Measurements from ENCODE around the gene GLTPD2. TPM values are rescaled to one million over a fixed set of nuclear protein-coding genes. Genes with fewer than 3 reads are reported as not detected.

Gene GLTPD2
- not detected for total RNA-seq

DNA sequence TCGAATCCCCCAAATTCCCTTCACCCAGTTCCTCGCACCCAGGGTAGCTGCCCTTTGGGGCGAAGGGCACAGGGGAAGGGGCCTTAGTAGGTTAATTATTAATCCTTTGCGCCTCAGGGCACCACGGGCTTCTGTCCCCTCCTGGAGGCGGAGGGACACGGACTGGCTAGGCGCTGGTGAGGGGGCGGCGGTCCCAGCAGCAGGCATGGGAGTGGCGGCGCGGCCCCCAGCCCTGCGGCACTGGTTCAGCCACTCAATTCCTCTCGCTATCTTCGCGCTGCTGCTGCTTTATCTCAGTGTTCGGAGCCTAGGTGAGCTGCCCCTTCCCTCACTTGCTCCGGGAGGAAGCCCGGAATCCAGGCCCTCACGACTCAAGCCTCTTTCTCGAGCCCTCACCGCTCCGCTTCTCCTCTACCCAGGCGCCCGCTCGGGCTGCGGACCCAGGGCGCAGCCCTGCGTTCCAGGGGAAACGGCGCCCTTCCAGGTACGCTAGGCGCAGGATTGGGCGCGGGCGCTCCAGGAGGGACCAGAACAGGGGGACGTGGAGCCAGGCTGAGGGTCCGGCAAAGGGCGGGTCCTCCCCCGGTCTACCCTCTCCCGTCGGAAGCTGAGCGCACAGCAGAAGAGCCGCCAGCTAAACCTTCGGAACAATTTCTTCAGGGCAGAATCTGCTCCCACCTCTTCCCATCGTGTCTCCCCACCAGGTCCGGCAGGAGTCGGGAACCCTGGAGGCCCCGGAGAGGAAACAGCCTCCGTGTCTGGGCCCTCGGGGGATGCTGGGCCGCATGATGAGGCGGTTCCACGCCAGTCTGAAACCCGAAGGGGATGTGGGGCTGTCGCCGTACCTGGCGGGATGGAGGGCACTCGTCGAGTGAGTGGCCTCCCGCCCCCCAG, at the start of gene GLTPD2:
Gene GLTPD2 (plus strand): TSS at position 158 of the 894 bp plus-strand sequence. CDS start 48 bp downstream, at position 206.

GRCh38 chr17:4739122-4740024, 49.4 kb upstream of the GLTPD2 start, which contains the start of the genes CXCL16 and ZMYND15:
TSS of gene CXCL16 (minus strand) at chr17:4739928. CDS start at chr17:4739339, 589 bp downstream.
TSS of gene ZMYND15 (plus strand) at chr17:4739833. CDS start at chr17:4740549, 716 bp downstream.

DNA sequence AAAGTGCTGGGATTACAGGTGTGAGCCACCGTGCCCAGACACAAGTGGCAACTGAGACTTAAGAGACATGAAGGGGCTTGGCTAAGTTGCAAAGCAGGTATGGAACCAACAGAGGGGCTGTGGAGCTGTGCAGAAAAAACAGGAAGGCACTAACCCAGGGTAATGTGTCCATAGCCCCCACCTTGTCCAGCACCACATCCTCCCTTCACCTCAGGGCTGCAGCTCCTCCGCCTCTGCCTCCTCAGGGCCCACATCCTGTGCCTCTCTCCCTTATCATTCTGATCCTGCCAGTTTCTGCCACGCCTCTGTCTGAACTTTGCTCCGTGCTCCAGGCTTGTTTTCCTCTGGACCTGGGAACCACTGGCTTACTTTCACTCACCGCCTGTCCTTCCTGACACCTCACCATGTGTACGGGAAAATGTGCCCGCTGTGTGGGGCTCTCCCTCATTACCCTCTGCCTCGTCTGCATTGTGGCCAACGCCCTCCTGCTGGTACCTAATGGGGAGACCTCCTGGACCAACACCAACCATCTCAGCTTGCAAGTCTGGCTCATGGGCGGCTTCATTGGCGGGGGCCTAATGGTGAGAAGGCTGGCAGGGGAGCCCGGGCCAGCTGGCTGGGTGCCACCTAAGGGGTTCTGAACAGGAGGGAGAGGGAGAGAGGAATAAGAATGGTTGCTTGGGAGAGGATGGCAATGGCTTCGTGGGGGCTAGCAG, 17.1 kb upstream of the GLTPD2 start, which contains the start of gene TM4SF5:
Gene TM4SF5 (plus strand): TSS at position 368 of the 716 bp plus-strand sequence. CDS start 37 bp downstream, at position 405.

GRCh38 chr17:4786106-4786511, 2.7 kb upstream of the GLTPD2 start, which contains the start of gene VMO1:
TSS of gene VMO1 (minus strand) at chr17:4786364. CDS start at chr17:4786352, 12 bp downstream.

GRCh38 chr17:4802228-4802627, 13.5 kb downstream of the GLTPD2 start, which contains the start of gene C17orf114:
TSS of gene C17orf114 (minus strand) at chr17:4802328.

GRCh38 chr17:4806777-4807604, 18.2 kb downstream of the GLTPD2 start, which contains the start of gene PLD2:
TSS of gene PLD2 (plus strand) at chr17:4807152. CDS start at chr17:4807773, 621 bp downstream.

GRCh38 chr17:4833178-4833940, 44.6 kb downstream of the GLTPD2 start, which contains the start of gene MINK1:
TSS of gene MINK1 (plus strand) at chr17:4833340. CDS start at chr17:4833584, 244 bp downstream.

Other genes starting within 250 kb of the GLTPD2 start
- gene MYBBP1A, start 233.6 kb upstream of the GLTPD2 start, total RNA-seq, result 35.4 TPM
- gene GGT6, start 228.4 kb upstream of the GLTPD2 start, total RNA-seq, result not detected
- gene SMTNL2, start 204.4 kb upstream of the GLTPD2 start, total RNA-seq, result 5.6 TPM
- not detected for gene ALOX15, start 147.3 kb upstream of the GLTPD2 start, total RNA-seq
- gene PELP1, start 84.8 kb upstream of the GLTPD2 start, total RNA-seq, result 46.0 TPM
- 22.5 TPM for gene ARRB2, start 78.3 kb upstream of the GLTPD2 start, total RNA-seq
- gene MED11, start 57.5 kb upstream of the GLTPD2 start, total RNA-seq, result 8.8 TPM
- gene ZMYND15, start 49.1 kb upstream of the GLTPD2 start, total RNA-seq, result not detected
- gene CXCL16, start 49.0 kb upstream of the GLTPD2 start, total RNA-seq, result 0.63 TPM
- gene TM4SF5, start 17.1 kb upstream of the GLTPD2 start, total RNA-seq, result not detected
- not detected for gene VMO1, start 2.6 kb upstream of the GLTPD2 start, total RNA-seq
- 56.7 TPM for gene PSMB6, start 7.2 kb downstream of the GLTPD2 start, total RNA-seq
- 28.5 TPM for gene PLD2, start 18.2 kb downstream of the GLTPD2 start, total RNA-seq
- 52.3 TPM for gene MINK1, start 44.4 kb downstream of the GLTPD2 start, total RNA-seq
- gene C17orf107, start 110.6 kb downstream of the GLTPD2 start, total RNA-seq, result 3.8 TPM
- gene CHRNE, start 114.1 kb downstream of the GLTPD2 start, total RNA-seq, result 0.94 TPM
- not detected for gene GP1BA, start 143.3 kb downstream of the GLTPD2 start, total RNA-seq
- gene SLC25A11, start 151.1 kb downstream of the GLTPD2 start, total RNA-seq, result 48.8 TPM
- gene RNF167, start 151.3 kb downstream of the GLTPD2 start, total RNA-seq, result 14.1 TPM
- gene PFN1, start 159.6 kb downstream of the GLTPD2 start, total RNA-seq, result 62.9 TPM
- 1.6 TPM for gene ENO3, start 162.2 kb downstream of the GLTPD2 start, total RNA-seq
- gene SPAG7, start 178.9 kb downstream of the GLTPD2 start, total RNA-seq, result 25.4 TPM
- gene CAMTA2, start 198.7 kb downstream of the GLTPD2 start, total RNA-seq, result 22.5 TPM
- not detected for gene INCA1, start 208.6 kb downstream of the GLTPD2 start, total RNA-seq
- 21.3 TPM for gene KIF1C, start 209.0 kb downstream of the GLTPD2 start, total RNA-seq
- gene SLC52A1, start 246.5 kb downstream of the GLTPD2 start, total RNA-seq, result not detected

Data from parietal lobe (tissue), 1 donor.